GOT3 (cell line): Measurements from ENCODE around the gene TAS2R3.

Source experiments
- DNase-seq: peaks from one replicate; lab custom pipeline; 2025; ENCODE audit warnings: mixed read lengths; lab: John Stamatoyannopoulos, UW

TAS2R3 gene

GRCh38 chr7:141785706-141786552 is 22.0 kb downstream of the TAS2R3 start:
- no peak for DNase-seq

GRCh38 chr7:141788296-141788695 is 24.4 kb downstream of the TAS2R3 start:
- no peak for DNase-seq

DNA sequence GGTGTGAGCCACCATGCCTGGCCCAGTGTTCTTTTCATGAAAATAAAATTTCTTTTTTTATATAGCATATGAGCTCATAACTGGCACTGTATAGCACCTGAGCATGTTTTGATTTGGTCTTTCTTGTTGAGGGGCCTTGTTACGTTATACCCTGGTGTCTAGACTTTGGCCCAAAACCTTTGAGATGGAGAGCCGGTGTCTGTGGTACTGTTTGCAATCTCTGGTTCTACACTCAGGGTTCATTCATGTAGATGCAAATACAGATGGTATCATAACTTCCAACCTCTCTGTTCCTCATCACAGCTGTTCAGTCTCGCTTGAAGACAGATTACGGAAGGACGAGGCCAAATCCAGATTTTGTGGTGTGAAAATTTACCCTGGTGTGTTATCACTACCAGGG is 26.0 kb downstream of the TAS2R3 start, which contains the start of gene TAS2R5:
TSS of gene TAS2R5 (plus strand) at position 301 of the 400 bp plus-strand sequence. CDS start 145 bp downstream, outside the sequence.
- DNase-seq: no peak

DNA sequence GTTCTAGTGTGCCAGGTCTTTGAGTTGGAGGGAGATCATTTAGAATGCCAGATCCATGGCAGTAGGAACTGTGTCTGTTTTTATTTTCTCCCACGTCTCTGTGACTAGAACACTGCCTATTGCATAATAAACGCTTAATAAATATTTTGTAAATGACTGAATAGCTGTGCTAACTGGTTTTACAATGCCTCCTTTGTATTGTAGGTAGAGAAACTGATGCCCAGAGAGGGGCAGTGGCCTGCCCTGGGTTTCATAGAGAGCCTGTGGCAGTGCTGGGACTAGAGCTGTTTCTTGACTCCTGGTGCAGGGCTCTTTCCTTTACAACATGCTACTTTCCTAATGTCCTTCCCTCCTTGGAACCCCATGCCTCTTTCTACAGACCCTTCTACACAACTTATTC is 28.6 kb downstream of the TAS2R3 start:
- DNase-seq: no peak
